IPS-20b (cell line): ENCODE results near the gene DUSP8.

Experiments used
- H3K27ac ChIP-seq: one replicate; pipeline ENCODE4 v1.5.1; 2013; ENCODE audit warnings: low read length
- H3K27me3 ChIP-seq: 2 replicates; pipeline ENCODE4 v1.6.1; 2013; ENCODE audit warnings: mild to moderate bottlenecking, low read length, inconsistent platforms; ENCODE audit not compliant: insufficient read depth
- H3K36me3 ChIP-seq: 2 replicates; pipeline ENCODE4 v1.6.1; 2013; ENCODE audit warnings: low read depth, mild to moderate bottlenecking, inconsistent platforms, low read length, moderate library complexity; ENCODE audit not compliant: insufficient read depth
- H3K4me1 ChIP-seq: 2 replicates; pipeline ENCODE4 v1.6.1; 2013; ENCODE audit warnings: mild to moderate bottlenecking, control low read depth, inconsistent platforms, low read length, moderate library complexity; ENCODE audit not compliant: insufficient read depth
- H3K4me3 ChIP-seq: 2 replicates; pipeline ENCODE4 v1.5.1; 2013; ENCODE audit warnings: mild to moderate bottlenecking, low read length, inconsistent platforms
- H3K9ac ChIP-seq: 2 replicates; pipeline ENCODE4 v1.6.1; 2013; ENCODE audit warnings: low read depth, mild to moderate bottlenecking, inconsistent platforms, low read length, moderate library complexity
- H3K9me3 ChIP-seq: 2 replicates; pipeline ENCODE4 v1.6.1; 2013; ENCODE audit warnings: mild to moderate bottlenecking, low read depth, low read length, inconsistent platforms; ENCODE audit not compliant: insufficient read depth

DUSP8 gene

DNA sequence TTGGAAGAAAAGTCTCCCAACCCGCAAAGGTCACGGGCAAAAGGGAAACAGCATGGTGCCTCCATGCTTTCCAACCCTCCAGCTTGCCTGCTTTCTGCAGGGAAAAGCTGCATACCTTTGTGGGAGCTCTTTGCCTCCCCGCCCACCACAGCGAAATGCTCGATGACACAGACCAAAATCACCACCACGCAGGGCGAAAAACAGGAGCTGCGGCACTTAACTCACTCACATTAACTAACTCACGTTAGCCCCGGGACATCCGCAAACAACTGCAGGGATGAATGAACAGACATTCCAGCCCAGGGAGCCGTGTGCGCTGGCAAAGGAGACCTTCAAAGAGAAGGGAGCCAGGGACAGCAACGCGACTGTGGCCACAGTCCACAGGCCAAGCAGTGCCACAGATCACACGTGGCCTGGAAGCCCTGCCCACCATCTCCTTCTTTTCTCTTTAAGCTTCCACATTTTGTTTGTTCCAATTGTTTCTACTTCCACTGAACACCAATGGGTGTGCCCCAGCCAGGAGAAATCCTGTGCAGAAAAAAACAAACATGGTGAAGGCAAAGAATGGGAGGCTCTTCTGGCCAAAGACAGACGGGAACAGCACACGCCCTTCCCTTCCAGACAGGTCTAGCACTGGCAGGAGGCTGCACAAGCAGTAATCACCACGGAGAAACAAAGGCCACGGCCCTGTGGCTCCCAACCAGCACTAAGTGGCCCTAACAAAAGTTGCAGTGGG, 39.3 kb downstream of the DUSP8 start:
- no peaks in the 10 kb centered on the region for H3K36me3 ChIP-seq
- no peak overlapping the region for H3K4me3 ChIP-seq
- H3K4me1 ChIP-seq, result no peaks in the 10 kb centered on the region
- H3K9ac ChIP-seq, result no peak overlapping the region
- H3K9me3 ChIP-seq, result no peaks in the 10 kb centered on the region
- no peak overlapping the region for H3K27ac ChIP-seq
- H3K27me3 ChIP-seq, result peaks cover 2% of the 10 kb centered on the region

DNA sequence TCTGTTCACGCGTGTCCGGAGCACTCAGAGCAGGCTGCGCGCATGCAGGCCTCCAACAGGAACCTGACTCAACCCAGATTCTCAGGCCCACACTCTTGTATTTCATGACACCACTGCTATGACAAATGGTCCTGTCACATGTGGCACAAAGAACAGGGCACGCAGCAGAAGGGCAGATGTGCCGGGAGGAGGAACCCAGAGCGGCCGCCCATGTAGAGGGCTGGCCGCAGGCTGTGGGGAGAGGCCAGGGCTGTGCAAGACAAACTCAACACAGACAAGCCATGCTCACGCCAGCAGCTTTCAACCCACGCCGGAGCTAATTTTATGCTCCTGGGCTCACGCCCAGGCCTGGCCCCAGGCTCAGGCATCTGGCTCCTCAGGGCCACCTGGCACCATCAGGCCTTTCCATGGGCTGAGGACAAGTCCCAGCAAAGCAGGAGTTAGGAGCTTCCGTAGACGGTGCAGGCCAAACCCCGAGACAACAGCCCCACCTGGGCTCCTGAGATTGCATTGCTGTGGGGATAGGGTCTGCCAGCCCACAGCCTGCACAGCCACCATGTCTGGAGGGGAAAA, 40.0 kb downstream of the DUSP8 start:
- Histone ChIP-seq H3K9me3 (no peaks in the 10 kb centered on the region), H3K9ac (no peak overlapping the region), H3K27ac (no peak overlapping the region), H3K4me3 (no peak overlapping the region), H3K4me1 (no peaks in the 10 kb centered on the region), H3K27me3 (no peaks in the 10 kb centered on the region), H3K36me3 (no peaks in the 10 kb centered on the region)

DNA sequence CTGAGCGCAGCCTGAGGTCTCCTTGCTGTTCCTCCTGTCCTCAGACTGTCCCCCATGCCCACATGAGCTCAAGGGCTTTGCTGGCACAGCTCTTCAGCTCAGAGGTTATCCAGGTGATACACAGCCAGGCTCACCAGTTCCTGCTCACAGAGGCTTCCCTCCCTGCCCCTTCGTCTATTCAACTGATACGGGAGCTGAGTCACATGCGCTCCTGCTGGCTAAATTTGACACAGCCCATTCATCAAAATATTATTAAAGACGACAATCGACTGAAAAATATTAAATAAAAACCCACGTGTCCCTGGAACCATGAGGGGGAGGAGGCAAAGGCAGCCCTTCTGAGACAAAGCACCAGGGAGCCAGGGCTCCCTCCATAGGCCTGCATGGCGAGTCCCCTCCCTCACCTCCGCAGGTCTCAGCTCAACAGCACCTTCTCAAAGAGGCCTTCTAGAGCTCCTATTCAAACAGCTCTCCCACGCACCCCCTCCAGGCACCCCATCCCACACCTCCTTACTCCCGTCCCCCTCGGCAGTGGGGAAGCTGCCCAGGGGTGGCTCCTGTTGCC, 40.5 kb downstream of the DUSP8 start:
- Histone ChIP-seq H3K27ac (no peak overlapping the region), H3K27me3 (no peaks in the 10 kb centered on the region), H3K9ac (no peak overlapping the region), H3K36me3 (no peaks in the 10 kb centered on the region), H3K4me3 (no peak overlapping the region), H3K9me3 (no peaks in the 10 kb centered on the region), H3K4me1 (no peaks in the 10 kb centered on the region)

DNA sequence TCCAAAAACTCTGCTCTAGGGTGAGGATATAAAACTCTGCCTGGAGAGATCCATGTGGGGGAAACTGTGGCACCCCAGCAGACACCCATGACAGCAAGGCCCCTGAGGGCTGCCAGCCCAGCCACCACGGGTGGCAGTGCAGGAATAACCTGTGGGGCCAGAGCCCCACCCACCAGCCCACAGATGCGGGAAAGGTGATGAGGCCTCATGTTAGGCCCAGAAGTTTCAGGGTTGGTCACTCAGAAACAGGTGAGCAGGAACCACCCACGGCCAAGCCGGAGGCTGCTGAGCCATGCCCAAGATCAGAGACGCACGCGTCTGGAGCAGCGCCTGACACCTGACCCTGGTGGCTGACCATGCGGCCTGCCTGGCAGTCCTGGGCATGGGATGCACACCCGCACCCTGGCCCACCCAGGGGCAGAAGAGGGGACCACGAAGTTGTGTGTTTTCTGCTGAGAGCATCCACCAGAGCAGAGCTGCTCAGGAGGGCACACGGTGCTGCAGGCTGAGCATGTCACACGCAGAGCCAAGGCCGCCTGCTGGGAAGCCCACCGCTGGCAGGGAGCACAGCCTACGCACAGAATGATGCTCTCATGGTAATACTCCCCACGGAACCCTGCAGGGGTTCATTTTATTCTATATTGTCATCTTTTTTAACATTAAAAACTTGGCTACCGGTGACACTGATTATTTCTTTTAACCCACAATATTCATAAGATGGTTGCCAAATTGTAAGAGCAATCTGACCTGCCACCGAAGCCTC, 41.2 kb downstream of the DUSP8 start:
- Histone ChIP-seq H3K9ac (no peak overlapping the region), H3K27me3 (no peaks in the 10 kb centered on the region), H3K36me3 (no peaks in the 10 kb centered on the region), H3K27ac (no peak overlapping the region), H3K9me3 (no peaks in the 10 kb centered on the region), H3K4me1 (no peaks in the 10 kb centered on the region), H3K4me3 (no peak overlapping the region)

DNA sequence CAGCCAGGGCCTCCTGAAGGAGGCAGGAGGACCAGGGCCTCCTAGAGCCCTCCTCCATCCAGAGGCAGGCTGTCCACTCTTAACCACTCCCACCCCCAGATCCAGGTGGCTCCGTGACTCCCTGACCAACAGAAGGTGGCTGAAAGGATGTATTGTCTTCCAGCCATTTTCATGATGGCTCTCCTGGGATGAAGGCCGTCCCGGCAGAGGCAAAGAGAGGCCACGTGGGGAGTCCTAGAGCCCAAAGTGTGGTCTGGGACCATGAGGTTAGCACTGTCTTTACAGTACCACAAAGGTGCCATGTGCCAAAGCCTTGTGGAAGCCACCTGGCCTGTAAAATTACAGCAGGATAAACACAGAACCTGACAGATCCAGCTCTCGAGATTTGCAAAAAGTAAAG, 42.3 kb downstream of the DUSP8 start:
- Histone ChIP-seq H3K4me1 (no peaks in the 10 kb centered on the region), H3K4me3 (no peak overlapping the region), H3K9ac (no peak overlapping the region), H3K9me3 (no peaks in the 10 kb centered on the region), H3K27me3 (no peaks in the 10 kb centered on the region), H3K36me3 (no peaks in the 10 kb centered on the region), H3K27ac (no peak overlapping the region)

DNA sequence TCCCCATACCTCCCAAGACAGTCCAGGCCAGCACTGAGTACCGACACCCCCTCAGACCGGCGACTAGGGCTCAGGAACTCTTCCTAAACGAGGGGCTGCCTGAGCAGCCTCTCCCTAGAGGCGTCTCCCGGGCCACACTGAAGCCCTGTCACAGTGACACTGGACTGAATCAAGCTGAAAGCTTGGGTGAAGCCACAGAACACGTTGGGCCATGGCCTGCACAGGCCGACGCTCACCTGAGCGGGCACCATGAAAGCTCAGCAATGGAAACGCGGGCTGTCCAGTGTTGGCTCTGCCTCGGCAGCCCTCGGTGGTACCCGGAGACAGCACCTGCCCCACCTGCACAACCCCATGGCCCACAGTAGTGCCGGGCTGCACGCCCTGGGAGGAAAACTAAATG, 42.8 kb downstream of the DUSP8 start:
- H3K27ac ChIP-seq, result no peak overlapping the region
- H3K27me3 ChIP-seq, result no peaks in the 10 kb centered on the region
- no peak overlapping the region for H3K9ac ChIP-seq
- H3K36me3 ChIP-seq, result no peaks in the 10 kb centered on the region
- H3K4me1 ChIP-seq, result no peaks in the 10 kb centered on the region
- no peak overlapping the region for H3K4me3 ChIP-seq
- H3K9me3 ChIP-seq, result no peaks in the 10 kb centered on the region

DNA sequence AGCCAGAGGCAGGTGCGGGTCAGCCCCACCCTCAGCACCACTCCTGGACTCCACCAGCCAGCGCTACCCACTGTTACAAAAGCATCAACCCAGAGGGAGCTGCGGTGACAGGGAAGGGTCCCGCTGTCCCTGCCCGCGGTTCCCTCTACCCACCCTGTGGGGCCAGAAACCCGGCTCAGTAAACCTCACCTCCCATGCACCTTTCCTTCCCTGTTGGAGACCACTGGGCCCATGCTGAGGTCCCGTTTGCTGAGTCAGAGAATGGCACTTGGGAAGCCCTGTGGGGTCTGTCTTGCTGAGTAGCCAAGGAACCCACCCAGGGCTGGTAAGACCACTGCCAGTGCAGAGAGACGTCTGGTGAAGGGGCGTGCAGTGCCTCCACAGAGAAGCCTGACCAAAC, 43.4 kb downstream of the DUSP8 start:
- Histone ChIP-seq H3K27ac (no peak overlapping the region), H3K4me3 (no peak overlapping the region), H3K9ac (no peak overlapping the region), H3K4me1 (no peaks in the 10 kb centered on the region), H3K27me3 (no peaks in the 10 kb centered on the region), H3K9me3 (no peaks in the 10 kb centered on the region), H3K36me3 (no peaks in the 10 kb centered on the region)

DNA sequence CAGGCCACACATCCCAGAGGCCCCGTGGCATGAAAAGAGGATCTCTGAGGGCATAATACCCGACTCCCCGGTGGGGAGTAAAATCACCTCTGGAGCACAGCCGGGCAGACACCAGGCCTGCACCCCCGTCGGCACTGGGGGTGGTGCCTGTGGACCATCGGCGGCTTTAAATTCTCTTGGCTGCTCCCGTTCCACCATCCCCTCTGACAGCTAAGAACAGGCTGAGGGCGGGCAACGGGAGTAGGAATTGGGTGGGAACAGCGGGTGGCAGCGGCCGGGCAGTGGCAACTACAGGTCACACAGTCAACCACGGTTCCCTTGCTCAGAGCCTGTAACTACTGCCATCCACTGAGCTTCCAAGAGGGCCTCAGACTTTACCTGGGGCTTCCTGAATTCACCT, 45.3 kb downstream of the DUSP8 start:
- Histone ChIP-seq H3K4me1 (no peaks in the 10 kb centered on the region), H3K9me3 (no peaks in the 10 kb centered on the region), H3K4me3 (no peak overlapping the region), H3K36me3 (no peaks in the 10 kb centered on the region), H3K9ac (no peak overlapping the region), H3K27ac (no peak overlapping the region), H3K27me3 (no peaks in the 10 kb centered on the region)

DNA sequence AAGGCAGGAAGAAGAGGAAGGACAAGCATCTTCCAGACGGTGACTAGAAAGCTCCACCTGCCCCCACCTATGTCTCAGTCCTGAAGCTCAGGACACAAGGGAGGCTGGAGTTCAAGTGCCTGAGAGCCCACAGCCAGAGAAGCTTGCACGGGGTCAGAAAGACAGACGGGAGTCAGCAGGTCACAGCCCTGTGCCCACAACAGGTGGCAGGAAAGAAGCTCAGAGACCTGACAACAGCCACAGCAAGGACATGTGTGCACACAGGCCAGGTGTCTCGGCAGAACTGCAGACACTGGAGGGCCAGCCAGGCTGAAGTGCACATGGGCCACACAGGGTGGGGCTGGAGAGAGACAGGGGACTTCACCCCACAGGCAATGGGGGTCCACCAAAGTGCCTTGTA, 48.3 kb downstream of the DUSP8 start:
- H3K9me3 ChIP-seq, result no peaks in the 10 kb centered on the region
- no peaks in the 10 kb centered on the region for H3K4me1 ChIP-seq
- H3K9ac ChIP-seq, result no peak overlapping the region
- no peaks in the 10 kb centered on the region for H3K27me3 ChIP-seq
- H3K4me3 ChIP-seq, result no peak overlapping the region
- no peak overlapping the region for H3K27ac ChIP-seq
- no peaks in the 10 kb centered on the region for H3K36me3 ChIP-seq

DNA sequence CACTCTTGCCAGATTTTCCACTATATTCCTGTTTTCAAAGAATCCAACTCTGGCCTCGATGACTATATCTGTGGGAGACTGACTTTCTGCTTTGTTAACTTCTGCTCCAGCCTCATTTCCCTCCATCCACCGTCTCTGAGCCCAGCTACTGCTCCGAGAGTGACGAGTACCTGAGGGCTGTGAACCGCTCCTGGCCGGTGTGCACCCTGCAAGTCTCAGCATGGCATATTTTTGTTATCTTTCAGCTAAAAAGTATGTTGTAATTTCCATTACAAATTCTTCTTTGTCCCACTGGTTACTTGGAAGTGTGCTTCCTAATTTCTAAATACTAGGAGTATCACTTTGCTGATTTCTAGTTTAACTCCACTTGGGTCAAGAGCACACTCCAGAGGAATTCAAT, 49.0 kb downstream of the DUSP8 start:
- Histone ChIP-seq H3K9me3 (no peaks in the 10 kb centered on the region), H3K27ac (no peak overlapping the region), H3K27me3 (no peaks in the 10 kb centered on the region), H3K4me1 (no peaks in the 10 kb centered on the region), H3K4me3 (no peak overlapping the region), H3K9ac (no peak overlapping the region), H3K36me3 (no peaks in the 10 kb centered on the region)

DNA sequence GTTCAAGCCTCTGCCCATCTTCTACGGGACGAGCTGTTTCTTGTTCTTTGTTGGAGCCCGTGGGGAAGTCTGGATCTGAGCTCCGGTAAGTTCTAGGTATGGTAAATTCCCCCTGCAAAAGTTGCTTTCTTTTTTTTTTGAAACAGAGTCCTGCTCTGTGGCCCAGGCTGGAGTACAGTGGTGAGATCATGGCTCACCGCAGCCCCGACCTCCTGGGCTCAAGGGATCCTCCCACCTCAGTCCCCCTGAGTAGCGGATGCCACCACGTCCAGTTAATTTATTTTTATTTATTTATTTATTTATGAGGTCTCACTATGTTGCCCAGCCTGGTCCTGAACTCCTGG, 50.0 kb downstream of the DUSP8 start:
- H3K9me3 ChIP-seq, result no peaks in the 10 kb centered on the region
- no peak overlapping the region for H3K27ac ChIP-seq
- H3K36me3 ChIP-seq, result no peaks in the 10 kb centered on the region
- no peaks in the 10 kb centered on the region for H3K4me1 ChIP-seq
- H3K4me3 ChIP-seq, result no peak overlapping the region
- H3K27me3 ChIP-seq, result no peaks in the 10 kb centered on the region
- no peak overlapping the region for H3K9ac ChIP-seq
